GM12878 (cell line): ENCODE results near the gene XPC. TPM values are rescaled to one million over a fixed set of nuclear protein-coding genes. Genes with fewer than 3 reads are reported as not detected.

Source experiments
- ATAC-seq: fragments of 200-7000 bp; cut with Tn5 transposase; 3 replicates; pipeline ENCODE4 v1.9.1; 2020; ENCODE audit warnings: mild to moderate bottlenecking, moderate library complexity
- BruUV-seq: library from RNA; stranded (reverse); fragments of 400-500 nt; replicated peaks from 2 replicates; lab custom pipeline; 2021; lab: Mats Ljungman, UMichigan
- CTCF ChIA-PET: fragments of 300-600 bp; sonication (Branson Sonifier 250); formaldehyde crosslinking; extraction: SDS; loops from one replicate; lab custom pipeline; 2021; ENCODE audit warnings: inconsistent platforms; lab: Yijun Ruan, JAX
- POLR2A ChIA-PET: fragments of 350-600 bp; formaldehyde crosslinking; extraction: SDS; loops from one replicate; lab custom pipeline; 2021; ENCODE audit warnings: inconsistent platforms; lab: Charles Lee
- RAD21 ChIA-PET: fragments of 300-600 bp; sonication (Branson Sonifier 250); formaldehyde crosslinking; loops from one replicate; lab custom pipeline; 2023; ENCODE audit warnings: antibody characterized with exemption; ENCODE audit not compliant: unreplicated experiment; lab: Charles Lee
- SMC1A ChIA-PET: fragments of 300-600 bp; sonication (Branson Sonifier 250); formaldehyde crosslinking; loops from one replicate; lab custom pipeline; 2023; ENCODE audit not compliant: unreplicated experiment, uncharacterized antibody; lab: Charles Lee
- DNase-seq: peaks from one replicate; pipeline ENCODE4 v3.0.0-alpha.2; 2011; ENCODE audit warnings: low read depth, low spot score
- FAIRE-seq: peaks from 3 replicates; lab custom pipeline; 2011; peaks lifted over from hg19 to GRCh38; lab: Jason Lieb, UNC
- H2AFZ ChIP-seq: 2 replicates; pipeline ENCODE4 v1.6.0; 2011; ENCODE audit warnings: low read depth, low read length, control low read depth; ENCODE audit not compliant: control insufficient read depth
- H3K27ac ChIP-seq: 2 replicates; pipeline ENCODE4 v1.5.1; 2011; ENCODE audit warnings: control low read depth; ENCODE audit not compliant: control insufficient read depth, insufficient read depth
- H3K27me3 ChIP-seq, 2 experiments: replicated peaks in 1 of 2; 2 replicates each; pipeline versions ENCODE4 v1.6.0 to v1.6.1; 2011; ENCODE audit warnings: low read length in 1 of 2; ENCODE audit not compliant: control insufficient read depth in 2 of 2, insufficient read depth in 2 of 2
- H3K36me3 ChIP-seq, 2 experiments: 2 replicates each; pipeline ENCODE4 v1.5.1; 2011; ENCODE audit warnings: low read length in 1 of 2; ENCODE audit not compliant: control insufficient read depth in 2 of 2, insufficient read depth in 2 of 2
- H3K4me1 ChIP-seq: 2 replicates; pipeline ENCODE4 v1.6.1; 2011; ENCODE audit warnings: mild to moderate bottlenecking, low read length, moderate library complexity, mixed read lengths; ENCODE audit not compliant: control insufficient read depth, insufficient read depth
- H3K4me2 ChIP-seq: 2 replicates; pipeline ENCODE4 v1.6.0; 2011; ENCODE audit warnings: control low read depth; ENCODE audit not compliant: control insufficient read depth, insufficient read depth
- H3K4me3 ChIP-seq: fragments of 200-600 bp; sonication (generic); 2 replicates; pipeline ENCODE4 v1.5.1; 2016
- H3K79me2 ChIP-seq: 2 replicates; pipeline ENCODE4 v1.6.0; 2011; ENCODE audit warnings: low read length; ENCODE audit not compliant: control insufficient read depth, insufficient read depth
- H3K9ac ChIP-seq: 2 replicates; pipeline ENCODE4 v1.8.0; 2011; ENCODE audit warnings: low read length, control low read depth, mixed read lengths; ENCODE audit not compliant: control insufficient read depth, insufficient read depth
- H3K9me3 ChIP-seq: replicated peaks from 3 replicates; pipeline ENCODE4 v1.5.1; 2011; ENCODE audit warnings: mild to moderate bottlenecking, low read length; ENCODE audit not compliant: control insufficient read depth, insufficient read depth
- H4K20me1 ChIP-seq: 2 replicates; pipeline ENCODE4 v1.6.0; 2011; ENCODE audit not compliant: control insufficient read depth, insufficient read depth
- ATF7 ChIP-seq: fragments of 450-650 bp; IDR thresholded peaks from 2 replicates; pipeline ENCODE4 v1.6.1; 2016; ENCODE audit warnings: low read depth, mild to moderate bottlenecking
- BHLHE40 ChIP-seq, 2 experiments: fragments of 450-650 bp in 1 of 2; IDR thresholded peaks; 2 replicates each; pipeline ENCODE4 v1.6.1; 2011 to 2017; ENCODE audit warnings: low read depth in 2 of 2, borderline replicate concordance in 1 of 2, improper control_type of control experiment in 1 of 2, low read length in 1 of 2, mild to moderate bottlenecking in 1 of 2
- CHD4 ChIP-seq: fragments of 200-600 bp; sonication (generic); IDR thresholded peaks from 2 replicates; pipeline ENCODE4 v1.6.1; 2016; ENCODE audit warnings: mild to moderate bottlenecking
- CREB1 ChIP-seq: IDR thresholded peaks from 2 replicates; pipeline ENCODE4 v1.6.1; 2012; ENCODE audit warnings: low read depth, mild to moderate bottlenecking, inconsistent platforms
- E2F4 ChIP-seq: IDR thresholded peaks from 2 replicates; pipeline ENCODE4 v1.6.1; 2012; ENCODE audit warnings: low read depth, low read length, improper control_type of control experiment
- EGR1 ChIP-seq, 2 experiments: IDR thresholded peaks; 1 replicate in 1 of 2; 2 replicates in 1 of 2; pipeline ENCODE4 v1.6.1; 2011 to 2012; ENCODE audit warnings: low read depth in 2 of 2, low read length in 2 of 2, borderline replicate concordance in 1 of 2, mild to moderate bottlenecking in 1 of 2, moderate library complexity in 1 of 2
- GABPA ChIP-seq: IDR thresholded peaks from 2 replicates; pipeline ENCODE4 v1.6.1; 2014; ENCODE audit warnings: antibody characterized with exemption, low read depth, mild to moderate bottlenecking, inconsistent platforms
- HSF1 ChIP-seq: fragments of 150-350 bp; IDR thresholded peaks from 2 replicates; pipeline ENCODE4 v1.6.1; 2014; ENCODE audit warnings: mild to moderate bottlenecking, low read depth, low read length
- JUNB ChIP-seq: IDR thresholded peaks from 2 replicates; pipeline ENCODE4 v1.6.1; 2016; ENCODE audit warnings: antibody characterized with exemption, mild to moderate bottlenecking
- MTA2 ChIP-seq: fragments of 450-650 bp; IDR thresholded peaks from 2 replicates; pipeline ENCODE4 v1.6.1; 2016; ENCODE audit warnings: low read depth, mild to moderate bottlenecking, moderate library complexity
- MXI1 ChIP-seq: fragments of 150-350 bp; IDR thresholded peaks from 2 replicates; pipeline ENCODE4 v1.6.1; 2011; ENCODE audit warnings: low read depth, mild to moderate bottlenecking, inconsistent platforms, low read length, improper control_type of control experiment
- RBBP5 ChIP-seq: fragments of 200-600 bp; sonication (generic); conservative IDR thresholded peaks from 2 replicates; pipeline ENCODE4 v1.6.1; 2016
- SMC3 ChIP-seq: IDR thresholded peaks from 2 replicates; pipeline ENCODE4 v1.6.1; 2011; ENCODE audit warnings: low read length, improper control_type of control experiment, borderline replicate concordance
- STAT3 ChIP-seq: IDR thresholded peaks from 2 replicates; pipeline ENCODE4 v1.6.1; 2011; ENCODE audit warnings: low read depth, low read length, improper control_type of control experiment
- TAF1 ChIP-seq: IDR thresholded peaks from 2 replicates; pipeline ENCODE4 v1.6.1; 2011; ENCODE audit warnings: mild to moderate bottlenecking, low read depth, low read length, borderline replicate concordance
- WGBS: methylation state at CpG from one replicate; pipeline ENCODE4 v1.1.6; 2016; ENCODE audit warnings: low lambda C conversion rate; ENCODE audit not compliant: insufficient replicate concordance, insufficient coverage; ENCODE audit errors: missing lambda C conversion rate; 5-methylcytosine and 5-hydroxymethylcytosine counted together
- in situ Hi-C: fragments of 300-500 bp; cut with MboI; formaldehyde crosslinking; loops from 9 replicates; pipeline ENCODE4 v1.14.3; 2018; ENCODE audit warnings: mixed read lengths
- intact Hi-C: fragments of 100-400 bp; cut with micrococcal nuclease; formaldehyde crosslinking; loops from one replicate; pipeline ENCODE4 v1.14.2; 2022; ENCODE audit not compliant: unreplicated experiment
- polyA plus RNA-seq, 11 experiments: library from polyadenylated mRNA; depleted of rRNA in 4 of 11; unstranded in 6 of 11; stranded (reverse) in 5 of 11; fragments of >200 nt; fragmentation: Nextera tagmentation in 4 of 11; fragmentation: Illumina TruSeq in 1 of 11; extraction: Ambion mirVana in 4 of 11; extraction: Trizol in 1 of 11; gene quantifications; 1 replicate in 1 of 11; 2 replicates in 10 of 11; pipeline versions ENCODE4 v1.2.1 to v1.2.3, GENCODE V29; 2011 to 2016; ENCODE audit warnings: inconsistent platforms in 2 of 11, missing spikeins in 2 of 11, low read depth in 1 of 11
- total RNA-seq, 4 experiments: library from RNA; depleted of rRNA in 3 of 4; stranded (reverse); fragments of >200 nt in 3 of 4; fragmentation: Illumina TruSeq in 1 of 4; extraction: Trizol in 1 of 4; gene quantifications; 2 replicates each; pipeline versions ENCODE4 v1.2.1 to v1.2.3, GENCODE V29; 2013 to 2021
- TF ChIP-seq, protein P1 (sequence below): IDR thresholded peaks from 2 replicates; pipeline ENCODE4 v1.6.1; 2012; ENCODE audit warnings: low read length, inconsistent platforms
- TF ChIP-seq, protein P2 (sequence below): fragments of 450-650 bp; formaldehyde crosslinking; IDR thresholded peaks from 2 replicates; pipeline ENCODE4 v1.4.0; 2020; ENCODE audit warnings: mild to moderate bottlenecking, moderate library complexity

Gene XPC
- total and polyA plus RNA-seq, 10 of the 15 experiments (the other 5 are each of a cell fraction or from before 2014, with no cell fraction given), result 4.0 to 48.3 (median 29.8) TPM

DNA sequence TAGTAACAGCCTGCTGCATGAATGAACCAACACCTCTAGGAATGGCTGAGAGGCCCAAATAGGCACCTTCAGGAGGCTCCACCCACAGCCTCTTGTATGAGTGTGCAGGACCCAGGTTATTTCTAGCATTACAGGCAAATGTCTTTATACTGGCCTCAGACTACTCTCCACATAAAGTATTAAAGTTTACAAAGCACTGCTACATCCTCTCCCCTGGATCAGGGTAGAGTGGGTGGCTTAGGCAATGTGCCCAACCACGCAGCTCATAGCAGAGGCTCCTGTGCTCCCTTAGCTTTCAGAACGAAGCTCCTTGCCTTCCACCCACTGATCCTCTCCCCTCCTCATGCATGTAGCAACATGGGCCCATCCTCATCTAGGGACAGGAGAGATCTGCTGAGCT, 37.3 kb downstream of the XPC start (continued):
- TF ChIP-seq, protein P1, sequence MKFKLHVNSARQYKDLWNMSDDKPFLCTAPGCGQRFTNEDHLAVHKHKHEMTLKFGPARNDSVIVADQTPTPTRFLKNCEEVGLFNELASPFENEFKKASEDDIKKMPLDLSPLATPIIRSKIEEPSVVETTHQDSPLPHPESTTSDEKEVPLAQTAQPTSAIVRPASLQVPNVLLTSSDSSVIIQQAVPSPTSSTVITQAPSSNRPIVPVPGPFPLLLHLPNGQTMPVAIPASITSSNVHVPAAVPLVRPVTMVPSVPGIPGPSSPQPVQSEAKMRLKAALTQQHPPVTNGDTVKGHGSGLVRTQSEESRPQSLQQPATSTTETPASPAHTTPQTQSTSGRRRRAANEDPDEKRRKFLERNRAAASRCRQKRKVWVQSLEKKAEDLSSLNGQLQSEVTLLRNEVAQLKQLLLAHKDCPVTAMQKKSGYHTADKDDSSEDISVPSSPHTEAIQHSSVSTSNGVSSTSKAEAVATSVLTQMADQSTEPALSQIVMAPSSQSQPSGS, result no peak
- no peak for TF ChIP-seq JUNB
- no peak for TF ChIP-seq HSF1
- no peak for TF ChIP-seq RBBP5
- TF ChIP-seq ATF7, result no peak

- ChIA-PET RAD21 (no interaction called here), CTCF (no interaction called here), POLR2A (no interaction called here), SMC1A (no interaction called here)
- Histone ChIP-seq H4K20me1 (no peaks in the 10 kb centered on the region), H3K27ac (no peak overlapping the region), H3K9me3 (no peaks in the 10 kb centered on the region), H3K4me3 (no peak overlapping the region), H3K36me3 (peaks cover 4 to 8% of the 10 kb centered on the region in 2 experiments; a peak in 3 of 4 replicates), H3K9ac (no peak overlapping the region), H3K4me2 (no peak overlapping the region), H3K27me3 (no peaks in the 10 kb centered on the region), H3K79me2 (no peaks in the 10 kb centered on the region), H3K4me1 (peaks cover 16% of the 10 kb centered on the region), H2AFZ (no peak overlapping the region)
- no peak for DNase-seq
- intact Hi-C loops, result no loop called here
- WGBS, result 75% methylated on average over 2 of the region's 2 CpGs
- no peak for ATAC-seq
- in situ Hi-C loops, result no loop called here
- no peak for FAIRE-seq
- BruUV-seq, result no TSS peak
- TF ChIP-seq TAF1, result no peak
- no peak for TF ChIP-seq CREB1
- TF ChIP-seq MTA2, result no peak
- no peak for TF ChIP-seq CHD4
- no peak for TF ChIP-seq EGR1 (IDR thresholded peaks at IDR 0.05; ENCODE audit: borderline replicate concordance in 1 of 2, low read depth in 2 of 2, low read length in 2 of 2)
- TF ChIP-seq, protein P2, sequence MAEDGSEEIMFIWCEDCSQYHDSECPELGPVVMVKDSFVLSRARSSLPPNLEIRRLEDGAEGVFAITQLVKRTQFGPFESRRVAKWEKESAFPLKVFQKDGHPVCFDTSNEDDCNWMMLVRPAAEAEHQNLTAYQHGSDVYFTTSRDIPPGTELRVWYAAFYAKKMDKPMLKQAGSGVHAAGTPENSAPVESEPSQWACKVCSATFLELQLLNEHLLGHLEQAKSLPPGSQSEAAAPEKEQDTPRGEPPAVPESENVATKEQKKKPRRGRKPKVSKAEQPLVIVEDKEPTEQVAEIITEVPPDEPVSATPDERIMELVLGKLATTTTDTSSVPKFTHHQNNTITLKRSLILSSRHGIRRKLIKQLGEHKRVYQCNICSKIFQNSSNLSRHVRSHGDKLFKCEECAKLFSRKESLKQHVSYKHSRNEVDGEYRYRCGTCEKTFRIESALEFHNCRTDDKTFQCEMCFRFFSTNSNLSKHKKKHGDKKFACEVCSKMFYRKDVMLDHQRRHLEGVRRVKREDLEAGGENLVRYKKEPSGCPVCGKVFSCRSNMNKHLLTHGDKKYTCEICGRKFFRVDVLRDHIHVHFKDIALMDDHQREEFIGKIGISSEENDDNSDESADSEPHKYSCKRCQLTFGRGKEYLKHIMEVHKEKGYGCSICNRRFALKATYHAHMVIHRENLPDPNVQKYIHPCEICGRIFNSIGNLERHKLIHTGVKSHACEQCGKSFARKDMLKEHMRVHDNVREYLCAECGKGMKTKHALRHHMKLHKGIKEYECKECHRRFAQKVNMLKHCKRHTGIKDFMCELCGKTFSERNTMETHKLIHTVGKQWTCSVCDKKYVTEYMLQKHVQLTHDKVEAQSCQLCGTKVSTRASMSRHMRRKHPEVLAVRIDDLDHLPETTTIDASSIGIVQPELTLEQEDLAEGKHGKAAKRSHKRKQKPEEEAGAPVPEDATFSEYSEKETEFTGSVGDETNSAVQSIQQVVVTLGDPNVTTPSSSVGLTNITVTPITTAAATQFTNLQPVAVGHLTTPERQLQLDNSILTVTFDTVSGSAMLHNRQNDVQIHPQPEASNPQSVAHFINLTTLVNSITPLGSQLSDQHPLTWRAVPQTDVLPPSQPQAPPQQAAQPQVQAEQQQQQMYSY, result no peak
- no peak for TF ChIP-seq E2F4
- no peak for TF ChIP-seq MXI1
- no peak for TF ChIP-seq SMC3
- no peak for TF ChIP-seq STAT3
- TF ChIP-seq GABPA, result no peak
- TF ChIP-seq BHLHE40 (IDR thresholded peaks at IDR 0.05; ENCODE audit: borderline replicate concordance in 1 of 2, low read depth in 2 of 2, low read length in 1 of 2), result no peak
Measured at GRCh38 chr3:14140668-14141067, 37.7 kb downstream of the XPC start.
